K562 (cell line): Measurements from ENCODE around the gene LYPD5. TPM values are rescaled to one million over a fixed set of nuclear protein-coding genes. Genes with fewer than 3 reads are reported as not detected.
A peak's percentile ranks its signal among the peaks of the same experiment; 100 is the strongest.

Source experiments
- CBX5 ChIP-seq: IDR thresholded peaks from 2 replicates; pipeline ENCODE4 v1.6.1; 2014; ENCODE audit warnings: low read depth, borderline replicate concordance
- DMBX1 ChIP-seq: fragments of 250-450 bp; sonication (Bioruptor Pico); IDR thresholded peaks from 2 replicates; pipeline ENCODE4 v1.8.0; 2022; ENCODE audit warnings: inconsistent platforms, mild to moderate bottlenecking, moderate library complexity, borderline replicate concordance
- ELF2 ChIP-seq: fragments of 250-450 bp; sonication (Bioruptor Pico); IDR thresholded peaks from 2 replicates; pipeline ENCODE4 v1.5.0; 2021; ENCODE audit warnings: mild to moderate bottlenecking
- ETS1 ChIP-seq: conservative IDR thresholded peaks from 2 replicates; pipeline ENCODE4 v1.6.1; 2011; ENCODE audit warnings: low read depth, mild to moderate bottlenecking, low read length; ENCODE audit not compliant: control insufficient read depth
- ETV1 ChIP-seq: fragments of 450-650 bp; conservative IDR thresholded peaks from 2 replicates; pipeline ENCODE4 v1.6.1; 2016; ENCODE audit warnings: missing genetic modification characterization, control low read depth, low read depth, missing compliant biosample characterization
- ETV6 ChIP-seq, 3 experiments: fragments of 150-350 bp in 1 of 3; sonication (generic) in 1 of 3; formaldehyde crosslinking in 1 of 3; IDR thresholded peaks; 2 replicates each; pipeline versions ENCODE4 v1.6.1 to v1.8.0; 2014 to 2022; ENCODE audit warnings: borderline replicate concordance in 2 of 3, low read depth in 2 of 3, antibody characterized with exemption in 1 of 3, low read length in 1 of 3, mild to moderate bottlenecking in 1 of 3, missing genetic modification reagents in 1 of 3
- FOXP4 ChIP-seq: sonication (generic); formaldehyde crosslinking; IDR thresholded peaks from 2 replicates; pipeline ENCODE4 v1.8.0; 2022; ENCODE audit warnings: mild to moderate bottlenecking, missing genetic modification reagents, borderline replicate concordance
- FUS ChIP-seq: fragments of 200-400 bp; formaldehyde crosslinking; optimal IDR thresholded peaks from 2 replicates; pipeline ENCODE3; 2017; ENCODE audit warnings: low read depth, low read length
- GABPB1 ChIP-seq: sonication (generic); formaldehyde crosslinking; IDR thresholded peaks from 2 replicates; pipeline ENCODE4 v1.8.0; 2022; ENCODE audit warnings: mild to moderate bottlenecking, missing genetic modification reagents
- GTF2F1 ChIP-seq: IDR thresholded peaks from 2 replicates; pipeline ENCODE4 v1.6.1; 2011; ENCODE audit warnings: low read depth, low read length, improper control_type of control experiment
- HOXB6 ChIP-seq: fragments of 250-450 bp; sonication (Bioruptor Pico); IDR thresholded peaks from 2 replicates; pipeline ENCODE4 v1.5.1; 2022; ENCODE audit warnings: mild to moderate bottlenecking, borderline replicate concordance
- MAFF ChIP-seq: IDR thresholded peaks from 2 replicates; pipeline ENCODE4 v1.6.1; 2012; ENCODE audit warnings: low read length, improper control_type of control experiment
- NCOA2 ChIP-seq, 2 experiments: fragments of 450-650 bp; IDR thresholded peaks; 2 replicates each; pipeline ENCODE4 v1.6.1; 2018; ENCODE audit warnings: mild to moderate bottlenecking in 2 of 2, moderate library complexity in 1 of 2; ENCODE audit not compliant: partially characterized antibody in 2 of 2
- NR4A1 ChIP-seq, 2 experiments: fragments of 250-450 bp in 1 of 2; fragments of 450-650 bp in 1 of 2; sonication (Bioruptor Pico) in 1 of 2; IDR thresholded peaks; 2 replicates each; pipeline versions ENCODE4 v1.4.0 to v1.6.1; 2016 to 2020; ENCODE audit warnings: mild to moderate bottlenecking in 2 of 2, missing compliant biosample characterization in 1 of 2, missing genetic modification characterization in 1 of 2, moderate library complexity in 1 of 2
- PHB2 ChIP-seq: fragments of 450-650 bp; IDR thresholded peaks from 2 replicates; pipeline ENCODE4 v1.6.1; 2017; ENCODE audit warnings: low read depth
- RFX1 ChIP-seq: fragments of 450-650 bp; IDR thresholded peaks from 2 replicates; pipeline ENCODE4 v1.6.1; 2016; ENCODE audit warnings: mild to moderate bottlenecking, moderate library complexity
- TCF15 ChIP-seq: fragments of 250-450 bp; sonication (Bioruptor Pico); IDR thresholded peaks from 2 replicates; pipeline ENCODE4 v1.8.0; 2022; ENCODE audit warnings: moderate library complexity, mild to moderate bottlenecking, inconsistent platforms
- TRIM25 ChIP-seq: fragments of 450-650 bp; IDR thresholded peaks from 2 replicates; pipeline ENCODE4 v1.7.0; 2016; ENCODE audit warnings: borderline replicate concordance
- ZNF124 ChIP-seq: sonication (generic); formaldehyde crosslinking; IDR thresholded peaks from 2 replicates; pipeline ENCODE4 v1.8.1; 2022; ENCODE audit warnings: missing genetic modification reagents
- ZNF24 ChIP-seq: fragments of 450-650 bp; IDR thresholded peaks from 2 replicates; pipeline ENCODE4 v1.6.1; 2016
- ZNF436 ChIP-seq: fragments of 250-450, 450-650 bp; sonication (Bioruptor Pico); formaldehyde crosslinking; IDR thresholded peaks from 2 replicates; pipeline ENCODE4 v1.7.0; 2020; ENCODE audit warnings: mild to moderate bottlenecking
- ZNF766 ChIP-seq: fragments of 200-800 bp; sonication (Bioruptor generic); conservative IDR thresholded peaks from 2 replicates; pipeline ENCODE4 v1.6.1; 2016; ENCODE audit warnings: missing genetic modification characterization, missing compliant biosample characterization
- ZSCAN29 ChIP-seq: fragments of 450-650 bp; IDR thresholded peaks from 2 replicates; pipeline ENCODE4 v1.6.1; 2017
- polyA plus RNA-seq, 8 experiments: library from polyadenylated mRNA; depleted of rRNA in 4 of 8; stranded (reverse) in 5 of 8; unstranded in 3 of 8; fragments of >200 nt; fragmentation: Nextera tagmentation in 2 of 8; fragmentation: Illumina TruSeq in 1 of 8; extraction: Ambion mirVana in 2 of 8; extraction: Trizol in 1 of 8; gene quantifications; 2 replicates each; pipeline versions ENCODE4 v1.2.1 to v1.2.3, GENCODE V29; 2011 to 2014; ENCODE audit warnings: inconsistent platforms in 1 of 8, missing spikeins in 1 of 8
- total RNA-seq, 7 experiments: library from RNA; depleted of rRNA in 6 of 7; stranded (reverse); fragments of >200 nt in 6 of 7; fragmentation: Illumina TruSeq in 2 of 7; extraction: Trizol in 2 of 7; gene quantifications; 2 replicates each; pipeline versions ENCODE4 v1.2.1 to v1.2.3, GENCODE V29; 2011 to 2021; ENCODE audit warnings: low replicate concordance in 1 of 7

Gene LYPD5
- total and polyA plus RNA-seq, 9 of the 15 experiments (the other 6 are each of a cell fraction or from before 2014, with no cell fraction given): 0.03 to 0.22 (median 0.10) TPM; not detected in 3

- TF ChIP-seq FOXP4 (CRISPR knock-in tag): no peak
- peak; percentile 36; the same call in 1 of the 2 replicates for TF ChIP-seq GABPB1 (CRISPR knock-in tag)
- TF ChIP-seq TCF15 (CRISPR knock-in tag): no peak
- TF ChIP-seq ETV1: peak; percentile 64; the same call in 1 of the 2 replicates
- no peak for TF ChIP-seq MAFF
- TF ChIP-seq RFX1: no peak
- no peak for TF ChIP-seq ZNF24
- TF ChIP-seq ZSCAN29: no peak
- TF ChIP-seq NR4A1 (CRISPR knock-in tag; IDR thresholded peaks at IDR 0.05): no peak
- TF ChIP-seq NR4A1 (tag; IDR thresholded peaks at IDR 0.05): peak; percentile 79
- no peak for TF ChIP-seq ETS1
- no peak; the same call in 1 of the 2 replicates for TF ChIP-seq ZNF766 (CRISPR knock-in tag)
- TF ChIP-seq ZNF436 (CRISPR knock-in tag): no peak
- no peak for TF ChIP-seq ETV6 (IDR thresholded peaks at IDR 0.05; ENCODE audit: borderline replicate concordance in 1 of 2, low read depth in 2 of 2, low read length in 1 of 2)
- no peak for TF ChIP-seq ETV6 (CRISPR knock-in tag; IDR thresholded peaks at IDR 0.05; ENCODE audit: borderline replicate concordance)
- no peak for TF ChIP-seq ZNF124 (CRISPR knock-in tag)
- no peak for TF ChIP-seq ELF2 (CRISPR knock-in tag)
- TF ChIP-seq DMBX1 (CRISPR knock-in tag): no peak
- TF ChIP-seq PHB2: no peak
- TF ChIP-seq HOXB6 (CRISPR knock-in tag): no peak
- 0 out of 2 replicates have a peak, but pooled peaks have one; percentile 18 for TF ChIP-seq CBX5
- no peak for TF ChIP-seq GTF2F1
- no peak for TF ChIP-seq NCOA2 (IDR thresholded peaks at IDR 0.05; ENCODE audit: partially characterized antibody in 2 of 2)
- no peak for TF ChIP-seq TRIM25
- TF ChIP-seq FUS: no peak
Observed at GRCh38 chr19:43784981-43785808, 17.1 kb downstream of the LYPD5 start (continued).
